NCI-H1092 (cell line): Measurements from ENCODE around the gene ARHGAP4.

Source experiments
- DNase-seq: peaks from one replicate; lab custom pipeline; 2025; lab: John Stamatoyannopoulos, UW

The ARHGAP4 gene

DNA sequence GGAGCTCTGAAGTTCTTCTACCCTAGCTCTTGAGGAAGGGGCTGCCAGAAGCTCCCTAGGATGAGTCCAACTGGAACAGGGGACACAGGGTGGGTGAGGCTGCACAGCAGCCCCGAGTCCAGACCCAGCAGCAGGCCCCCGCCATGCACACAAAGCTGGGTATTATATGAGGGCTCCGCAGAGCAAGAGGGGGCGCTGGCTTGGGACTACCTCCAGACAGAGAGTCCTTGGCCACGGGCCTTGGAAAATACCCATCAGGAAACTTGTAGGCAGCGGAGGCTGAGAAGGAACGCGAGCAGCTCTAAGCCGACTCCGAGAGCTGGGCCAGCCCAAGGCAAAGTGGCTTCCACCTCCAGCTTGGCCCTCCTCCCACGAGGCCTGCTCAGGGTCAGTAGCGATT, 37.5 kb upstream of the ARHGAP4 start:
- DNase-seq, result no peak

DNA sequence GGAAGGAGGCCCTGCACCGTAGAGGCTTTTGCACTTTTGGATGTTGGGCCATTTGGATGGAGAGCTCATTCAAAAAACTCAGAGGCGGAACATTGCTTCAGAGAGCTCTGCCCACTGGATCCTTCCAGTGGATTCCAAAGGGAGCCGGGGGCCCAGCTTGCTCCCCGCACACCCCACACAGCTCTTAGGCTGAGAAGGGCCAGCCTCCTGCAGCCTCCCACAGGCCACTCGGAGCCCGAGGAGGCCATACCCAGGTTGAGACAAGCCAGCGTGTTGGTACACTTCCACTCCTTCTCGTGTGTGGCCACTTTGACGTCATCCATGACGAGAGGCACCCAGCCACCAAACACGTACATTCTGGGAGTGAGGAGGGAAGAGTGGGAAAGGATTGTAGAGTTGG, 35.2 kb upstream of the ARHGAP4 start:
- no peak for DNase-seq

DNA sequence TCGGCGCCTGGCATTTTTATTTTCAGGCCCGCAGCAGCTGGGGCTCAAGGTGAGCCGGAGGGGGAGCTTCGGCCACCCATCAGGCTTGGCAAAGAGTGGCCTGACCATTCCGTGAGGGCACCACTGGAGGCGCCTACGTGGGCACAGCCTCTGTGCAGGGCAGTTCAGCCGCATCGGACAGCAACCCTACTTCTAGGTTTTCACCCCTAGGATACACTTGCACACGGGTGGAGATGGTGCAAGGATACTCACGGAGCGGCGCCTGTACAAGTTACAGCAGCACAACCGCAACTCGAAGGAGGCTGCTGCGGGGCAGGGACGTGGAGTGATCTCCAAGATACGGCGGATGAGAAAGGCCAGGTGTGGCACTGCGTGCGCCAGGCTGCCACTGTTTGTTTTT, 34.7 kb upstream of the ARHGAP4 start:
- DNase-seq, result no peak

- no peak for DNase-seq
These were observed 34.0 kb upstream of the ARHGAP4 start for GRCh38 chrX:153960077-153960476.

- no peak for DNase-seq
These were observed 33.6 kb upstream of the ARHGAP4 start for GRCh38 chrX:153959649-153960048.

- no peak for DNase-seq
These were observed 32.5 kb upstream of the ARHGAP4 start for GRCh38 chrX:153958605-153959004.

DNA sequence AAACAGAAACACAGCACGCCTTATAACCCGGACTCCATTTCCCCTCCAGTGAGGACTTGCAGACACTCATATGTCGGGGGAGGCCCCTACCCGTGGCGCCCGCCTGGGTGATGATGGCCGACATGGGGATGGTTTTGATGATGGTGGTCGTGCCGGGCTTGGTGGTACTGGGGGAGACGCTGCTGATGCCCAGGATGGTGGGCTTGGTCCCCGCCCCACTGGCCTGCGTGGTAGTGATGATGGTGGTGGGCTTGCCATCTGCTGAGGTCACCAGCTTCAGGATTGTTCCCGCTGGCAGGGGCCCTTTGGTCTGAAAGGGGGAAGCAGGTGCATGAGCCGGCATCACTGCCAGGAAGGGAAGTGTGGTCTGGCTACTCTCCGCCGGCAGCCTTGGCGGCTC, 31.2 kb upstream of the ARHGAP4 start:
- DNase-seq, result no peak

- no peak for DNase-seq
These were observed 30.2 kb upstream of the ARHGAP4 start for GRCh38 chrX:153956044-153956907.

- no peak for DNase-seq
These were observed 29.2 kb upstream of the ARHGAP4 start for GRCh38 chrX:153955228-153955732.

- no peak for DNase-seq
These were observed 28.6 kb upstream of the ARHGAP4 start for GRCh38 chrX:153954558-153955227.

DNA sequence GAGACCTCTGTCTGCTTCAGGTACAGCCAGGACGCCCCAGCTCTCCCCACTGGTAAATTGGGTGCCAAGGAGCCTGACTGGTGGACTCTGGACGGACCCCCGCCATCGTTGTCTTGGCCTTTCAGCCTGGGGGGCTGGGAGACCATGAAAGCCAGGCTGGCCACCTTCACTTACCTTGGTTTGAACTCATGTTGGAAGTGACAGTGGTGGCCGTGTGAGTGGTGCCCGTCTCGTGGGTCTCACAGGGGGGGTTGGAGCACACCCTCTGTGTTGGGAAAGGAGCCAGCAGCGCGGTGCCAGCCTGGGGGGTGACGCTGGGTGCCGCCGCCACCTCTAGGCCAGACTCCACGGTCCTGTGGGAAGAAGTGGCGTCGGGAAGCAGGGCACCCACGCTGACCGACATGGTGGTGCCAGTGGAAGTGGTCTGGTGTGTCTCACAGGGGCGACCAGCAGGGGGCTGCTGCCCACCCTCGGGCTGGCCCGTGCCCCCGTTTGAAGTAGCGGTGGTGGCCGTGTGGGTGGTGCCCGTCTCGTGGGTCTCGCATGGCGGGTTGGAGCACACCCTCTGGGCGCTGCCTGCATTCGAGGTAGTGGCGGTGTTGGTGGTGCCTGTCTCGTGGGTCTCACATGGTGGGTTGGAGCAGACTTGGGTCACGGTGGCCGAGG, 28.0 kb upstream of the ARHGAP4 start:
- DNase-seq, result no peak

DNA sequence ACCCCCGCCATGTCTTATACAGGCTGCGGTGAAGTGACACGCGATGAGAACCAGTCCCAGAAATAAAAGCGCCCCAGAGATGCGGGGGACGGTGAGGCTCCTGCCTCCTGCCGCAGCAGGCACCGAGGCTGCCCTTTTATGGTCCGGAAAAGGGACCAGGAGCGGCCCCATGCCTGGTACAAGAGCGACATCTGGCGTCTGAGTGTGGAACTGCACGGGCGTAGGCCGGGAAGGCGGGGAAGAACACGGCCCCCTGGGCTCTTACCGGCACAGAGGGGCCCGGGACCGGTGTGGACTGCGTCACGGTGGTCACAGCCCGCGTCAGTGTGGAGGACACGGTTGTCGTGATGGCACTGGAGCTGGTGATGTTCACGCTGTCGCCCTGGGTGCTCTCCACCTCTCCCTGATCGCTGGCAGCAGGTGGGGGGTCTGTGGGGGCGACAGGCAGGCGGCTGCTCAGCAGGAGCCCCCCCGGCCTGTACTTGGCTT, 27.3 kb upstream of the ARHGAP4 start:
- peak; percentile 47 for DNase-seq

DNA sequence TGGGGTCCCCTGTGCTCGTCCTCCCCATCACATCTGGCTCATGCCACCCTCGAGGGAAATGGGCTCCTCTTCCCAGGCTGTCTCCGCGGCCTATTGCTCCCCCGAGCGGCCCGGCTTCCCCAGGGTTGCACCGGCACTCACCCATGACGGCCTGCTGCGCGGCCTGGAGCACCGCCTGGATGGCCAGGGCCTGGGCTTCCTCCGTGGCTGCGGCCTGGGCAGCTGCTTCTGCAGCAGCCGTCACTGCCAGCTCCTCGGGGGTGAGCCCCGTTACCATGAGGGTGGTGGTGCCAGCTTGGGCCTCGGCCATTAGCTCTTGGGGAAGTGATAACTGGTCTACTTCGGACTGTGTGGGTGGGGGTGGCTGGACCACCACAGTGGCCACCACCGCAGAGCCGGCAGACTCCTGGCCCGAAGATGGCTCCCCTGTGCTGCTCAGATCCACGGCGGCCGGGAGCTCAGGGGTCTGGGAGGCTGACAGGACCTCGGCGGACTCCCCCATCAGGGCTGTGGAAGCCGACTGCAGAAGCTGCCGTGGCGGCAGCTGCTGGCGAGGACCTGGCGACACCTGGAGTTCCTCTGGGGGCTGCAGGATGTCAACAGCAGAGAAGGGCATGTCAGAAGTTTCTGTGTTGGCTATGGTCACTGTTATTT, 26.4 kb upstream of the ARHGAP4 start:
- DNase-seq, result no peak

DNA sequence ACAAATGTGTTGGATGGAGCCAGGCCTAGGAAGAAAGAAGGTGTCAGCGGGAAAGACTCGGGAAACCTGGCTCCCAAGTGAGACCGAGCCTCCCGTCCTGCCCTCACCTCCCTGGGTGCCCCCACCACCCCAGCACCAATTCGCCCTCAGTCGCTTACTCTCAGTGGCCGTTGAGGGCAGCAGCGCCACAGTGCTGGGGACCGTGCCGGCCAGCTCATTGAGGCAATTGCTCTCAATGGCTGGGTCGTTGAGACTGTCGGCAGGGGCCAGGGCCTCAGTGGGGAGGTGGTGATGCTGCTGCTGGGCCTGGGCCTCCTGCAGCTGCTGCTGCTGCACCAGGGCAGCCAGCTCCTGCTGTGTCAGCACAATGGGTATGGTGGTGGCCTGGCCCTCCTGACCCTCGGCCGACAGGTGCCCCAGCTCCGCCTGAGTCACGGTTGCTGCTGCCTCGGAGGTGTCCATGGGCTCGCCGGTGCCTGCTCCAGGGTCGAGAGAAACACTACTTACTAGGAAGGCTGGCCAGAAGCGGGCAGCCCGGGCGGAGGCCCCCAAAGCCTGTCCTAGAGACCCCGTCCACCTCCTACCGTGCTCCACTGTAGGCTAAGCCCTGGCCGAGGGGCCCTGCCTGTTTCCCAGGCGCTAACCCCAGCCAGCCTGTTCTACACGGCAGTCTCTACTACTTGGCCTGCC, 25.8 kb upstream of the ARHGAP4 start:
- no peak for DNase-seq

DNA sequence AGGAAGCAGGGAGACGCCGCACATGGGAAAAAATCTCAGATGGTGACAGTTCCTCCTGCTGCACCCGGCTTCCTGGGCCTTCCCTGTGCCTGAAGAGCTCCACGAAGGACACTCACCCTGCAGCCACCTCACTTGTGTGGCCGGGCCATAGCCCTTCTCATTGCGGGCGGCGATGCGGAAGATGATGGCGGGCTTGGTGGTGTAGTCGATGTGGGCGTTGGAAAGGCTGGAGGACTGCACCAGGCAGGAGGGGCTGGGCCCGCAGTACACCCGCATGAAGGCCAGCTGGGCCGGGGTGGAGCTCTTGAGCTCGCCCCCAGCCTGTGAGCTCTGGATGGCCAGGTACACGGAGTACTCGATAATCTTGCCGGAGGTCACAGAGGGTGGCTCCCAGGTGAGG, 24.1 kb upstream of the ARHGAP4 start:
- no peak for DNase-seq

- no peak for DNase-seq
These were observed 23.1 kb upstream of the ARHGAP4 start for GRCh38 chrX:153948847-153949805.

GRCh38 chrX:153948002-153948466, 22.0 kb upstream of the ARHGAP4 start:
- DNase-seq, result no peak

GRCh38 chrX:153947009-153947769, 21.1 kb upstream of the ARHGAP4 start:
- peak; percentile 27 for DNase-seq
